Measurements from ENCODE around the gene TUT7.
"Not testable (repeated sequence)": the region's sequence is repeated elsewhere in the genome, so short reads cannot be mapped to it uniquely, and the experiment has no call there.

TUT7 gene

DNA sequence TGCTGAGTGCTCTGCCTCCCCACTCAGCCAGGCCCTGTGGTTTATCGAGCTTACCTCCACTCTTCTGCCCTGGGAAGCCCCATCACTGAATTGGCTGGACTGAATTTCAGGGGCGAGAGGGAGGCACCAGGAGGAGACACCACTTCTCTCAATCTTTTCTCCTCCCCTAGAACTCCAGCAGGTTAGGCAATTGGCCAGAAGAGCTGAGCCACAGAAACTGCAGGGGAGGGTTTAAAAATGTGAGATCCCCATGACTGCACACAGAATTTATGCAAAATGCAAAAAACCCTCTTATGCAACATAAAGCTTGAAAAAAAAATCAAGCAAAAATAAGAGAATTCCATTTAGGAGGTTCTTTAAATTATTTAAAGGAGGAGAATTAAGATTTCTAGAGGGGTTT, 29.9 kb downstream of the TUT7 start:
- DNase-seq (ENCODE audit: low read depth), result no peak
- TF ChIP-seq, protein P1, sequence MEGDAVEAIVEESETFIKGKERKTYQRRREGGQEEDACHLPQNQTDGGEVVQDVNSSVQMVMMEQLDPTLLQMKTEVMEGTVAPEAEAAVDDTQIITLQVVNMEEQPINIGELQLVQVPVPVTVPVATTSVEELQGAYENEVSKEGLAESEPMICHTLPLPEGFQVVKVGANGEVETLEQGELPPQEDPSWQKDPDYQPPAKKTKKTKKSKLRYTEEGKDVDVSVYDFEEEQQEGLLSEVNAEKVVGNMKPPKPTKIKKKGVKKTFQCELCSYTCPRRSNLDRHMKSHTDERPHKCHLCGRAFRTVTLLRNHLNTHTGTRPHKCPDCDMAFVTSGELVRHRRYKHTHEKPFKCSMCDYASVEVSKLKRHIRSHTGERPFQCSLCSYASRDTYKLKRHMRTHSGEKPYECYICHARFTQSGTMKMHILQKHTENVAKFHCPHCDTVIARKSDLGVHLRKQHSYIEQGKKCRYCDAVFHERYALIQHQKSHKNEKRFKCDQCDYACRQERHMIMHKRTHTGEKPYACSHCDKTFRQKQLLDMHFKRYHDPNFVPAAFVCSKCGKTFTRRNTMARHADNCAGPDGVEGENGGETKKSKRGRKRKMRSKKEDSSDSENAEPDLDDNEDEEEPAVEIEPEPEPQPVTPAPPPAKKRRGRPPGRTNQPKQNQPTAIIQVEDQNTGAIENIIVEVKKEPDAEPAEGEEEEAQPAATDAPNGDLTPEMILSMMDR (IDR thresholded peaks at IDR 0.05; ENCODE audit: insufficient read depth, low read depth, low read length, missing control alignments), result no peak
- no peak overlapping the region for H3K4me3 ChIP-seq (ENCODE audit: low read length)

DNA sequence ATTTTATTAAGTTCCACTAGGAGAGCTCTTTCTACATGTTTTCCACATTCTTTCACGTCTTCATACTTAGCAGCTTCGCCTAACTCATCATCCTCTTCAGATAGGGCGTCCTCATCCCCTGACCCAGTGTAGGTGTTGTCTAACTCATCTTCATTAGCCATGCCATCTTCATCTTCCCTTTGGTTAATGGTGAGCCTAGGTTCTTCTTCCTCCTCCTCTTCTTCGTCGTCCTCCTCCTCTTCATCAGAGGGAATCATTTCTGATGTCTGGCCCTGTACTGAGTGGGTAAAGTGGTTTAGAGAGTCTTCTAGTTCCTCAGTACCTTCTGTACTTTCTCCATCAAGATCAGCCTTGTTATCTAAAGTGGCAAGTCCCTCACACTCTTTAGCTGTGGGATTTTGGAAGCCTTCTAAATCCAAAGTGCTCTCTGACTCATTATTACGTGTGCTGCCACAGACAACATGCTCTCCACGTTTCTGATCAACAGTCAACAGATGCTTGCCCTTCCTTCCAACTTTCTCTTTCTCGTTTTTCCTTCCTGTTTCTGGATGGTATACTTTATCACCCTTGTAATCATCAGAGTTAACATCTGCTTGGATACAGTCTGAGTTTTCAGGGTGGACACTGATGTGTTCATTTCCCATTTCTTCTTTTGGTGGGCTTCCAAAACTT, 31.1 kb downstream of the TUT7 start:
- peak; percentile 14 for DNase-seq (ENCODE audit: low read depth)
- no peak overlapping the region for H3K4me3 ChIP-seq (ENCODE audit: low read length)
- TF ChIP-seq, protein P1 (IDR thresholded peaks at IDR 0.05; ENCODE audit: insufficient read depth, low read depth, low read length, missing control alignments), result no peak

DNA sequence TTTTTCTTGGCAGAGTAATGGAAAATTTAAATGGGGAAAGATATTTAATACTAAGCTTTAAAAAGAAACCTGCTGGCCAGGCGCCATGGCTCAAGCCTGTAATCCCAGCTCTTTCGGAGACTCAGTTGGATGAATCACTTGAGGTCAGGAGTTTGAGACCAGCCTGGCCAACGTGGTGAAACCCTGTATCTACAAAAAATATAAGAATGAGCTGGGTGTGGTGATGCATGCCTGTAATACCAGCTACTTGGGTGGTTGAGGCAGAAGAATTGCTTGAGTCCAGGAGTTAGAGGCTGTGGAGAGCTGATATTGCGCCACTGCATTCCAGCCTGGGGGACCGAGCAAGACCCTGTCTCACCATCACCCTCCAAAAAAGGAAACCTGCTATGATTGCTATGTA, 32.8 kb downstream of the TUT7 start:
- TF ChIP-seq, protein P1 (IDR thresholded peaks at IDR 0.05; ENCODE audit: insufficient read depth, low read depth, low read length, missing control alignments), result no peak
- DNase-seq (ENCODE audit: low read depth), result peak; percentile 19

DNA sequence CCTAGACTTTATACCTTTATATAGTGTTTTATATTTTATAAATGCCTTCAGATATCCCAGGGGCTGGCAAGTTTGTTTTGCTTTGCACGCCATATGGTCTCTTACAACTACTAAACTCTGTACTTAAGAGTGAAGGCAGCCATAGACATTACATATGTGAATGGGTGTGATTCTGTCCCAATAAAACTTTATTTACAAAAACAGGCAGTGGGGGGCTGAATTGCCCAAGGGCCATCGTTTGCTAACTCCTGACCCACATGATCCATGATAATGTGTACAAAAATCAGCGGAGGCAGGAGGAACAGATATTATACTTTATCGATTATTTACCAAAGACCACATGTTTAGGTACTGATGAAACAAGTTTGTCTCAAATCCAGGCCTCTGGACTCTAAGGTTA, 36.0 kb downstream of the TUT7 start:
- TF ChIP-seq, protein P1 (IDR thresholded peaks at IDR 0.05; ENCODE audit: insufficient read depth, low read depth, low read length, missing control alignments), result no peak
- DNase-seq (ENCODE audit: low read depth), result no peak
- H3K4me3 ChIP-seq (ENCODE audit: low read length), result no peak overlapping the region

More for the DNA sequence above, 32.8 kb downstream of the TUT7 start:
- H3K4me3 ChIP-seq (ENCODE audit: low read length), result no peak overlapping the region

DNA sequence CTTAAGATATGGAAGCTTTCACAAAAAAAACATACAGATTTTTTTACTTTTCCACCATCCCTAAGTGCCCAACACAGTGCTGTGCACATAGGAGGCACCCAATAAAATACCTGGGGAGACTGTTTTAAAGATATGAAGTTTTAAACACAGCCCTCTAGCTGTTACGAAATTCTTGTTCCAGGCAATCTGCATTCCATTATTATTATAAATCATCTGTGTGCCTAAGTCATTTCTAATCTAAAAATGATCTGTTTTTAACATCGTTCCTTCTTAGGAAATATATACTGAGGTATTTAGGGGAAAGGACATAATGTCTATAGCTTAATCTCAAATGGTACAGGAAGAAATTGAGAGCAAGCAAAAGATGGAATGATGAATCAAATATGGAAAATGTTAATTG, 39.1 kb downstream of the TUT7 start:
- TF ChIP-seq, protein P1 (IDR thresholded peaks at IDR 0.05; ENCODE audit: insufficient read depth, low read depth, low read length, missing control alignments), result no peak
- H3K4me3 ChIP-seq (ENCODE audit: low read length), result no peak overlapping the region
- DNase-seq (ENCODE audit: low read depth), result peak; percentile 10

DNA sequence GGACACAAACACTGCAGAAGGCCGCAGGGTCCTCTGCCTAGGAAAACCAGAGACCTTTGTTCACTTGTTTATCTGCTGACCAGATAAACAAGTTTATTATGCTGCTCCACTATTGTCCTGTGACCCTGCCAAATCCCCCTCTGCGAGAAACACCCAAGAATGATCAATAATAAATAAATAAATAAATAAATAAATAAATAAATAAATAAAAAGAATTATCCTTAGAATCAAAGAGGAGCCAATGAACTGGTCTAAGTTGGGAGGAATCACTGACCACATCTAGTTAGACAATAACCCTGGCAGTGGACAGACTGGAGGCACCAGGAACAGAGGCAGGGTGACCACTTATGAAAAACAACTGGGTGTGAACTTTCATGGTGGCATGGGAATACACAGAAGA, 41.3 kb downstream of the TUT7 start:
- DNase-seq (ENCODE audit: low read depth); H3K4me3 ChIP-seq (ENCODE audit: low read length): not testable (repeated sequence)

DNA sequence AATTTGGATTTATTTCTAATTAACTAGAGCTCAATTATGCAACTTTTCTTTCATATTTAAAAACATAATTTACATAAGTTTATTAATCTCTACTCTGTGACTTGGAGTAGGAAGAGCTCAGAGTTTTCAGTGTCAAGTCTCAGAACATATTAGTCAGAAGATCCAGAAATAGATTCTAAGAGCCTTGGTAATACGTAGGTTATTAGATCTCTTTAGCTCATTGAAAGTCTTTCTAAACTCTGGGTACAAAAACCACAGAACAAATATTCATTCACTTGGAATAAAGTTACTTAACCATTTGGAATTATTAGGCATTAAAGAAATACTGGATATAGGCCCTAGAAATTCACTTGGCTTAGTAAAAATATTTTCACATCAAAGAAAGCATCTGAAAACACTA, 45.5 kb downstream of the TUT7 start:
- H3K4me3 ChIP-seq (ENCODE audit: low read length), result no peak overlapping the region
- TF ChIP-seq, protein P1 (IDR thresholded peaks at IDR 0.05; ENCODE audit: insufficient read depth, low read depth, low read length, missing control alignments), result no peak
- DNase-seq (ENCODE audit: low read depth), result no peak
